GM13977 (cell line): ENCODE results near the gene CDH23.

Experiments used
- DNase-seq: peaks from one replicate; pipeline ENCODE4 v3.0.0; 2012; ENCODE audit warnings: low spot score
- CTCF ChIP-seq: IDR thresholded peaks from 2 replicates; pipeline ENCODE4 v1.5.1; 2012; ENCODE audit warnings: mild to moderate bottlenecking, control low read depth; ENCODE audit not compliant: insufficient read depth; ENCODE audit errors: extremely low read depth, missing control alignments
- in situ Hi-C: fragments of 300-500 bp; cut with MboI; formaldehyde crosslinking; loops from one replicate; pipeline ENCODE4 v1.12.0; 2022; ENCODE audit warnings: low sequenced_read_pairs, low pct_unique_long_range_greater_than_20kb, mixed read lengths, inconsistent platforms; ENCODE audit not compliant: unreplicated experiment

Gene CDH23

GRCh38 chr10:71478173-71478572 is 81.5 kb downstream of the CDH23 start:
- no peak for TF ChIP-seq CTCF
- no peak for DNase-seq
- in situ Hi-C loops, result no loop called here

- in situ Hi-C loops, result no loop called here
- no peak for DNase-seq
- TF ChIP-seq CTCF, result no peak
Observed at GRCh38 chr10:71478813-71479365, 82.2 kb downstream of the CDH23 start.

GRCh38 chr10:71479831-71480230 is 83.1 kb downstream of the CDH23 start:
- no peak for TF ChIP-seq CTCF
- in situ Hi-C loops, result no loop called here
- no peak for DNase-seq

- DNase-seq, result no peak
- in situ Hi-C loops, result no loop called here
- no peak for TF ChIP-seq CTCF
Observed at GRCh38 chr10:71480662-71481061, 83.9 kb downstream of the CDH23 start.

GRCh38 chr10:71481746-71482410 is 85.2 kb downstream of the CDH23 start:
- in situ Hi-C loops, result no loop called here
- no peak for DNase-seq
- no peak for TF ChIP-seq CTCF

GRCh38 chr10:71482620-71483019 is 85.9 kb downstream of the CDH23 start:
- no peak for DNase-seq
- TF ChIP-seq CTCF, result no peak
- in situ Hi-C loops, result no loop called here

GRCh38 chr10:71483135-71483534 is 86.4 kb downstream of the CDH23 start:
- in situ Hi-C loops, result no loop called here
- TF ChIP-seq CTCF, result no peak
- DNase-seq, result no peak
